HG02678 (cell line): ENCODE data around the gene COPS8.

Experiments used
- ATAC-seq: cut with Tn5 transposase; IDR thresholded peaks from one replicate; pipeline ENCODE4 v1.9.1; 2021; ENCODE audit warnings: mild to moderate bottlenecking, moderate library complexity; ENCODE audit not compliant: unreplicated experiment

The COPS8 gene

GRCh38 chr2:237064203-237065070 lies 21.3 kb upstream of the COPS8 start:
- ATAC-seq = no peak

GRCh38 chr2:237065071-237065377 lies 20.7 kb upstream of the COPS8 start:
- ATAC-seq = no peak

DNA sequence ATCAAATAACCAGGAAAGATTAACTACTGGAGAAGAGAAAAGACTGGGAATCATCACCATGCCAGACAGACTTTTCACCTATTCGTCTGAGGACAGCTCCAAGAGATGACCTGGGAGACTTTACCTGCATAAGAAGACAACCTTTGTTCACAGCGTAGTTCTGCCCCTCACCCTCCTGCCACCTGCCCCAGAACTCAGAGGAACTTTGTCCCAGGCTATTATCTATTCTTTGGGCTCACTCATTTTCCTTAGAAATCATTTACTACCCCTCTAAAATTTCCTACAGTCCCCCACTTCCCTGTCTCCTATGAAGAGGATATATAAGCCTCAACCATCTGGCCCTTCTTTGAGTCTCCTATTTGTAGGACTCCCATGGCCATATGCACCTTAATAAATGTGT lies 19.3 kb upstream of the COPS8 start:
- ATAC-seq = no peak

DNA sequence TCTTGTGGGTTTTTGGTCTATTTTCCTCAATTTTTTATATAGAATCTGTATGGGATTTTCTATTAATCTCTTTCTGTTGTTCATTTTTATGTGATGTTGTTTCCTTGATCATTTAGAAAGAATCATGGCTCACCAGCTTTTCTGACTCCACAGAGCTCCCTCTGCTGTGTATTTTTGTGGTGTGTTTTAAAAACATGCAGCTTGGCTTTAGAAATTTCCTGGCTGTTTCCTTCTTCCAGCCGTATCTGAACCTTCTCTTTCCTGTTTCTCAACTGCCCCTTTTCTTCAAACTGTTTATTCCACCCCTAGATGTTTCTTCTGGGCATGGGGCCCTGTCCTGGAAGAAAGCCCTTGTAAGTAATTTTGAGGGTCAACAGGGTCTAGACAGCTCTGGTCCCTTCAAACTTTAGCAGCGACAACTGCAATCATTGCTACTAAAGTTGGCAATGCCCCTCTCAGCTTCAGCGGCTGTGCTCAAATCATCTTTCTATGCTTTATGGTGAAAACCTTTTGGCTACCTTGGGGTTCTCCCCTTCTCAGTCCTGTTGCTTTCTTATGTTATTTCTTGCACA lies 17.6 kb upstream of the COPS8 start:
- ATAC-seq = no peak

DNA sequence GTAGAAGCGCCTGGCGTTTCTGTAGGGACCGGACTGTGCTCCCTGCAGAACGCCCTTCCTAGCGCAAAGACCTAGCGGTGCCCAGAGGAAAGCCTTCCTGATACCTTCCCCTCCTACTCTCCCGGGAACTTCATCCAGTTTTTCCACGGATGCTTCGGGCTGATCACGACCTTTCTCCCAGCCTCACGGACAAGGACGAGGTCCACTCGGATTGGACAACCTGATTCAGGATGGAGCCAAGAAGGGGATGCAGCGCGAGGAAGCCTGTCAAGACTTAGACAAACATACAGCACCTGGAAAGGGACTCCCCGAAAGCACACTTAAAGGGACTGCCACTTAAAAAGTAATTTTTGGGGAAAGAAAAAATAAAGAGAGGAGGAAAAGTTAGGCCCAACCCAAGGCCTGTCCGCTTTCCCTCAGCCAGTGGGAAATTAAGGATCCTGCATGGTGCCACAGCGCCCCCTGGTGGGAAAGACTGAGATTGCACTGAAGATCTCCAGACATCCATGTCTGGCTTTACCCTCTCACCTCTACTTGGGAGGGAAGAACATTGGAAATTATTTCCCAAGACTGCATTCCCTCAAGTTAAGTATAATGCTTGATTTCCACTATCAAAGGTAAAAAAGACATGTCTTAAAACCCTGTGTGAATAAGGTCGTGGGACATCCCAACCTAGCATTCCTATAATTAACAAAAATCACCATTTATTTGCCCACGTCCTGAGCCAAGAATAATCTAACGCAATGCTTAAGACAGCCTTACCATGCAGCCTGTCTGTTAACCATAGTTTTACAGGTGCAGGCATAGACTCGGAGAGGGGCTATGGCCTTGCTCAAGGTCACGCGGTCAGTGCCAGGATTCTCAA lies 13.4 kb upstream of the COPS8 start:
- no peak for ATAC-seq

DNA sequence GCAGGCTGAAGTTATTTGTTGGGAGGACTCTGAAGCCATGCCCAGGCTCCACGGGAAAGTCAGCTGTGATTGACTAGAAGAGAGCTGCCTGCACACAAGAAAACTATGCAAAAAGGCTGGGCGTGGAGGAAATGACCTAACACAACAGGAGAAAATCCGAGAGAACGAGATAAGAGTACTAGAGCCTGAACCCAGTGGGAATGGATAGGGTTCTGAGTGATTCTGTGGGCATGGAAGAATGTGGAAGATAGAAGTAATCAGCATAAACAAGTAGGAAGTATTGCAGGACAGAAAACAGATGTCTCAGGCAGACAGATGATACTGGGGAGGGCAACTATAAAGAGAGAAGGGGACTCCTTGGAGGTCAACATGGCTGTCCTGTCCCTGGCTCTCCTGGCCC lies 12.1 kb upstream of the COPS8 start:
- no peak for ATAC-seq

DNA sequence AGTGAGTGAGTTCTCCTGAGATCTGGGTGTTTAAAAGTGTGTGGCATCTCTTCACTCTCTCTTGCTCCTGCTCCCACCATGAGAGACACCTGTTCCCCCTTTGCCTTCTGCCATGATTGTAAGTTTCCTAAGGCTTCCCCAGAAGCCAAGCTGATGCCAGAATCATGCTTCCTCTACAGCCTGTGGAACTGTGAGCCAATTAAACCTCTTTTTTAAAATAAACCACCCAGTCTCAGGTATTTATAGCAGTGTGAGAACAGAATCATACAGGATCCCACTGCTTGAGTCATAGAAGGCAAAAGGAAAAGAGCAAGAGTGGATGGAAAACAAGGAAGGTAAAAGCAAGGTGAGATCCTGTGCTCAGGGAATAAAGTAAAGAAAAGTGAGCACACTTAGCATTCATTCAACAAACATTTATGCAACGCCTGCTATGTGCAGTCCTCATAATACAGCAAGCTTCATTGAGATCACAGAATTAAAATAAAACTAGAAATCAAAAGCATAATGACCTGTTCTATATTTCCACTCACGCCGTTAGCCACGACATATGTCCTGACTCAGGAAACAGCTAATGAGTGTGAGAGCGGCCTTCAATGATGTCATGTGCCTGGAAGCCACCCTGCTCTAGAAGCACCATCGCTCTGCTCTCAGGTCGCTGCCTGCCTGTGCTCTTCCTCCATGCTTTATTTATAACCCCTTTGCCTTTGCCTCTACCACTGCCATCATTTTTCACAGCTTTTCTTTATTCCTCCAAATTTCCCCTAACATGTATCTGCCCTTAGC lies 11.3 kb upstream of the COPS8 start:
- no peak for ATAC-seq

DNA sequence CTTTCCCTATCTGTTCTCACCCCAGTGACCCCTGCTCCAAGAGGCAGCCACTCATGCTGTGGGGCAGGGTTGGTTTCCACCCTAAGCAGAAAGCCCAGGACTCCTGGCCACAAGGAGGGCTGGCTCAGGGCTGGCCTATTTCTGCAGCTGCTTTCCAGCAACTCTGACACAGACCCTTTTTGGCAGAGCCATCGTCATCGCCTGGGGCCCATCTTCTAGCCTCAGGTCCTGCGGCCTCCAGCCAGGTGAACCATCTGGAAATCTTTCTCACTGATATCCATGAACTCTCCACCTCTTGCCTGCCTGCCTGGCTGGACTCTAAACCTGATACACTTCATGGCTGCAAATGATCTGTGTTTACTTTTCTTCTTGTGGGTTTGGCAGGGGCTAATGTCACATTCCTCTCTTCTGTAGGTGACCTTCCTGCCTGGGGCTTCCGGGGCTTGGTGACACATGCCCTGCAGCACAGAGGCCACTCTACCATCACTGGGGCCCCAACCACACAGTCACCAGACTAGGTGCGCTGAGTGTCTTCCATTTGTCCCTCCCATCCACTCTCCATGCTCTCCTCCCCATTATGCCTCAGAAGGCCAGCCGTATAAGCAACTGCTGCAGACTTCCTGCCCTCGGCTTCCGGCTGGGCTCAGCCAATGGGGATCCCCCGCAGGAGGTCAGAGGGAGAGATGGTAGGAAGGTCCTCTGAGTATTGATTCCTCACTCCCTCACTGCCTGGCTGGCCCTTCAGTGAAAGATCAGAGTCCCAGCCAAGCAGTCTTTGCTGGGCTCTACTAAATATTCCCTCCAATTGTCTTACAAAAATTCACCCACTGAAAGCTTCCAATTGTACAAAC lies 9.7 kb upstream of the COPS8 start:
- no peak for ATAC-seq

DNA sequence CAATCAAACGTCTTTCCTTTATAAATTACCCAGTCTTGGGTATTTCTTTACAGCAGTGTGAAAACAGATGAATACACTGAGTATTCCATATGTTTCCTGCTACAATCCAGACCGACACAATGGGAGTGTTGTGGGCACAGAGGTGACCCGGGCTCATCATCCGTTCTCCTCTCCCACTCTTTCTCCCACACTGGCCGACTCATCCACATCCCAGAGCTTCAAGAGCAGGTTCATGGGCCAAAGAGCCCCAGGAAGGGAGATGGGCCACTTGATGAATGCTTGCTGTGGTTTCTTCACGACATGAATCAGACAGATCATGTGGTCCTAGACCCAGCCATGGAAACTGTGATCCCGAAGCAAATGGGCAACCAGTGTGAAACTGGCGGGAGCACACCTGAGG lies 4.1 kb upstream of the COPS8 start:
- no peak for ATAC-seq

DNA sequence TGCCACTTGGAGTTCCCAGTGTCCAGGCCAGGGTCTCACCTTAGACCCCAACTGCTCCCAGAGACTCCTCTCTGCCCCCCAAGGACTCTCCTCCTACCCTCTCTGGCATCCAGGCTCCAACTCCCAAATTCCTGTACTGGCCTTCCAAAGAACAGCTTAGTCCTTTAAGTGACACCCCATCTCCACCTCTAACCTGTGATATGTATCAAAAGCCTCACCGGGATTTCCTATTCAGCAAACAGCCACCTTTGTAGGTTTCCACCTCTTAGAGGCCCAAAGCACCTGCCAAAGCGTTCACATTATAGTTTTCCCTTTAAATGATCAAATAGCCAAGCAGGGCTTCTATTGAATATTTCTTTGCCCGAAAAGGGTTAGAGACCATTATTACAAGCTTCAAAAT lies 2.7 kb upstream of the COPS8 start:
- no peak for ATAC-seq

DNA sequence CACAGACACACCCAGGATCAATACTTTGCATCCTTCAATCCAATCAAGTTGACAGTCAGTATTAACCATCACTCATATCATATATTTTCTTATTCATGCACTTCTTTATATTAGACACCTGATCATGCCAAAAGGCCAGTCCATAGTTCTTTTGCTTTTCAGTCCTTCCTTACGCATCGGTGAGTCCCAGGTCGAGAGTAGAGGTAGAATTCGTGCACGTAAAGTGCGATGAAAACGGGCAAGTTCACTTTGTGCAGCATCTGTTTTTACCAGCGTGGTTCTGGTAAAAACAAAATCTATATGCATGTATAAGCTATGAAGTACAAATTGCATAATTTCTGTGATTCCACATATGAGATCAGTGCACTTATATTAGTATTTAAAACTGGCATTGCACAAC lies 1.2 kb upstream of the COPS8 start:
- ATAC-seq = no peak

- ATAC-seq = no peak
Measured at GRCh38 chr2:237090906-237091305, 5.2 kb downstream of the COPS8 start.

GRCh38 chr2:237091779-237092436 lies 6.2 kb downstream of the COPS8 start:
- ATAC-seq = no peak

GRCh38 chr2:237092506-237092905 lies 6.8 kb downstream of the COPS8 start:
- no peak for ATAC-seq

GRCh38 chr2:237092920-237093781 lies 7.5 kb downstream of the COPS8 start:
- no peak for ATAC-seq

DNA sequence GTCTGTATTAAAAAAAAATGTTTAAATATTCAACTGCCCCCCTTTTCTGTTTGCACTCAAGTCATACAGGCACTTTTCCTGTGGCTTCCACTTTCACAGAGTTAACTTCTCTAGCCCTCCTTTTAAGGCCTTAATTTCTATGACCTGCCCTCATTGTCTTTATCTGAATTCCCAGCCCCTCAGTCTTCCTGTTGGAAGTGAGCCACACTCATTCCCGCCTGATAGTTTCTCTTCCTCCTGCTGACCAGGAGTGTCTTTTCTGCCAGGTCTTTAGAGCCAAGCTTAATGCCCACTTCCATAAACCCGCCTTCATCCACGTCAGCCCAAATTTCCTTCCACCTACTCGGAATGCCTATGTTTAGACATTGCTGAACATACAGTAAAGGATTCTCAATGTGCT lies 10.5 kb downstream of the COPS8 start:
- ATAC-seq = no peak

DNA sequence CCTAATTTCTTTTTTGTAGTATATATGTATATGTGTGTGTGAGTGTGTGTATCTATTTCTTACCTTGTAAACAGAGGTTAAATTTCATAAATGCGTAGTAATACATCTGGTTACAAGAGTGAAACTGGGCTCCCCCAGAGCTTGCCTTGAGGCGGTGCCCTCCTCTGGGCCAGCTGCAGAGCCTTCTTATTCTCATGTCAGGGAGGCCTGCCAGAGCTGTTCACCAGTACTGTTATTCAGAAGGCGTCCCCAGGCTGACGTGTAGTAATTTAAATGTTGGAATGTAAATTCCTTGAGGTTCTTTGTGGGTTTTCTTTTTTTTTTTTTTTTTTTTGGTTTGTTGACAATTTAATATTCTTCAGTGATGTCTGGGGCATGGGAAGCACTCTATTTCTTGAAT lies 11.2 kb downstream of the COPS8 start:
- no peak for ATAC-seq

DNA sequence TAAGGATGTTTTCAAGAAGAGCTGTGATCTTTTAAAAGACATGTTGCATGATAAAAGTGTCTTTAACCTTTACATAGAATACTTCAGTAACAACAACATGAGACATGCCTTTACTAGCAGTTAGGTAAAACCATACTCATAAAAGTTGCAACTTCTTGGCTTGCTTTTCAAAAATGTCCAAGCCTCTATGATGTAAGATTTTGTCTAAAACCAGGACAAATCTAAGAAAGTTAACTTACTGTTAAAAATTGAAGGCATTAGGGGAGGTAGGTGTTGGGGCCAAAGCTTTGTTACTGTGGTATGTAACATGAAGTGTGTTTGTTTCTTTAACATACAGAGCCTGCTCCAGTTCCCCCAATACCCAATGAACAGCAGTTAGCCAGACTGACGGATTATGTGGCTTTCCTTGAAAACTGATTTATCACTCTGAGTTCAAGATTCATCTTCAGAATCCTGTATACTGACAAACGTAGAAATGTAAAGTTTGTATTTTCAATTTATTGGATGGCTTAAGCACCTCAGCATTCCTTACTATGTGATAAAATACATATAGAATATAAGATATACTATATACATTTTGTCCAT lies 11.7 kb downstream of the COPS8 start:
- ATAC-seq = no peak
